ENCODE measurements around the gene AKAP13.

Gene AKAP13

GRCh38 chr15:85536341-85536740, 155.9 kb downstream of the AKAP13 start:
- TF ChIP-seq, protein P1, sequence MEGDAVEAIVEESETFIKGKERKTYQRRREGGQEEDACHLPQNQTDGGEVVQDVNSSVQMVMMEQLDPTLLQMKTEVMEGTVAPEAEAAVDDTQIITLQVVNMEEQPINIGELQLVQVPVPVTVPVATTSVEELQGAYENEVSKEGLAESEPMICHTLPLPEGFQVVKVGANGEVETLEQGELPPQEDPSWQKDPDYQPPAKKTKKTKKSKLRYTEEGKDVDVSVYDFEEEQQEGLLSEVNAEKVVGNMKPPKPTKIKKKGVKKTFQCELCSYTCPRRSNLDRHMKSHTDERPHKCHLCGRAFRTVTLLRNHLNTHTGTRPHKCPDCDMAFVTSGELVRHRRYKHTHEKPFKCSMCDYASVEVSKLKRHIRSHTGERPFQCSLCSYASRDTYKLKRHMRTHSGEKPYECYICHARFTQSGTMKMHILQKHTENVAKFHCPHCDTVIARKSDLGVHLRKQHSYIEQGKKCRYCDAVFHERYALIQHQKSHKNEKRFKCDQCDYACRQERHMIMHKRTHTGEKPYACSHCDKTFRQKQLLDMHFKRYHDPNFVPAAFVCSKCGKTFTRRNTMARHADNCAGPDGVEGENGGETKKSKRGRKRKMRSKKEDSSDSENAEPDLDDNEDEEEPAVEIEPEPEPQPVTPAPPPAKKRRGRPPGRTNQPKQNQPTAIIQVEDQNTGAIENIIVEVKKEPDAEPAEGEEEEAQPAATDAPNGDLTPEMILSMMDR (IDR thresholded peaks at IDR 0.05; ENCODE audit: low read depth, low read length): no peak
- no peak overlapping the region for H3K4me3 ChIP-seq (ENCODE audit: low read depth, low read length)
- no peak for DNase-seq (ENCODE audit: low read depth)

DNA sequence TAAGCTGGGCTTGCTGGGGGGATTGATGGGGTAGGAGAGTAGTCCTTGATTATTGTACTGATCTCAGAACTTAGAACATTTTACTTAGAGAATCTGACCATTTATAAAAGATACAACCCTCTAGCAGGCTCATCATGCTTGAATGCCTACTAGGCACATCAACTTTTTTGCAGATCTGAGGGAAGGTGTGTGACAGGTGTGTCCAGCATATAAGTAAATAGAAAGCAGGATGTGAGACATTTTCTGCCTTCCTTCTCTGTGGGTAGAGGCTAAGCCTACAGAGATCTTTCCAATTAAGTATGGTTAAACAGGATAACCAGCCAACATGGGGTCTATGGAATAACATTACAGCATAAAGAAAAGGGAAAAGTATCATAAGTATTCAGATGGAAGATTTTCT, 159.1 kb downstream of the AKAP13 start:
- no peak overlapping the region for H3K4me3 ChIP-seq (ENCODE audit: low read depth, low read length)
- TF ChIP-seq POLR2A (IDR thresholded peaks at IDR 0.05; ENCODE audit: extremely low read depth, insufficient read length) (no peak), MAX (IDR thresholded peaks at IDR 0.05; ENCODE audit: low read depth, low read length) (no peak), MYC (IDR thresholded peaks at IDR 0.05; ENCODE audit: low read depth, low read length) (no peak)
- TF ChIP-seq, protein P1 (IDR thresholded peaks at IDR 0.05; ENCODE audit: low read depth, low read length): no peak
- DNase-seq (ENCODE audit: low read depth): no peak

DNA sequence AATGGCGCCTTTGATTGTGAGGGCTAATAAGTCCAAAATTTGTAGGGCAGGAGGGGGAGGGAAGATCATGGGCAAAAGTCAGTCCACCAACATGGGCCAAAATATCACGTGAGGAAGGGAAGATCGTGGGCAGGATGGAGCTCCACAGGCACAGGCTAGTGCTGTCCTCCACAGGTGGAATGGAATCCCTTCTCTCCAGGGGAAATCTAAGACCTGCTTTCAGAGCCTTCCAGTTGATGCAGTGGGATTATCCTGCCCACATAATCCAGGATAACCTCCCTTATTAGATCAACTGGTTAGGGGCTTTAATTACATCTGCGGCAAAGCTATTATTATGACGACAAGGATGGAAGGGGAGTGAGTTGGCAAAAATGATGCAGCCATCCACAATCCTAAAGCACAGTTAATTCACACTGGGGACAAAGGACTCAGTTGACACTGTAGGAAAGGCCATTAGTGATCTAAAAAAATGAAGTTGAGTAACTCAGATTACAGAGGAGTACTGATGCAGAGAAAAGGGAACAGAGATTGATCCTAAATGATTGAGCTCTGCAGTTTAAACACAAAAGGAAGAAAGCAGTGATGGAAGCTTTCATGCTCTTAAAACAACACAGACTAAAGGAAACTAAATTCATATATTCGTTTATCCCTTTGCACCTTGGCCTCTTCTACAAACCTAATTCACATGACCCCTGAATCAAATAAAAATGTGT, 159.8 kb downstream of the AKAP13 start:
- DNase-seq (ENCODE audit: low read depth): no peak
- TF ChIP-seq MAX (IDR thresholded peaks at IDR 0.05; ENCODE audit: low read depth, low read length) (no peak), MYC (IDR thresholded peaks at IDR 0.05; ENCODE audit: low read depth, low read length) (no peak)
- H3K4me3 ChIP-seq (ENCODE audit: low read depth, low read length): no peak overlapping the region

DNA sequence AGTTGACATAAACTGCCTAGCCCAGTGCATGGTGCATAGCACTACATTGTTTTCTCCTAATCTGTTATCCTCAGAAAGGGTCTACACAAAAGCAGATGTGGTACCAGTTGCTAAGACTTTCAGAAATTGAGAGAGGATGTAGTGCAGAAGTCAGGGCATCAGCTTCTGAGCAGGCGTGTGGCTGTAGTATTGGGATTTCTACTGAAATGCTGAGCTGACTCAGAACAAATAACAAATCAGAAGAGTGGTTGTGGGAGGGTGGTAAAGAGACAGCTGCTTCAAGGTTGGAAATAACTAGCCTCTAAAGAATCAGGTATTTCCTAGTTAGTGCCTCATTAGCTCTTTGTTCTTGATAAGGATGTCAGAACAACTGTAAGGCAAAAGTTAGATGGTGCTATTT, 161.3 kb downstream of the AKAP13 start:
- H3K4me3 ChIP-seq (ENCODE audit: low read depth, low read length): no peak overlapping the region
- TF ChIP-seq MYC (IDR thresholded peaks at IDR 0.05; ENCODE audit: low read depth, low read length): no peak
- TF ChIP-seq, protein P1 (IDR thresholded peaks at IDR 0.05; ENCODE audit: low read depth, low read length): no peak
- no peak for TF ChIP-seq MAX (IDR thresholded peaks at IDR 0.05; ENCODE audit: low read depth, low read length)
- TF ChIP-seq POLR2A (IDR thresholded peaks at IDR 0.05; ENCODE audit: extremely low read depth, insufficient read length): no peak
- no peak for DNase-seq (ENCODE audit: low read depth)

DNA sequence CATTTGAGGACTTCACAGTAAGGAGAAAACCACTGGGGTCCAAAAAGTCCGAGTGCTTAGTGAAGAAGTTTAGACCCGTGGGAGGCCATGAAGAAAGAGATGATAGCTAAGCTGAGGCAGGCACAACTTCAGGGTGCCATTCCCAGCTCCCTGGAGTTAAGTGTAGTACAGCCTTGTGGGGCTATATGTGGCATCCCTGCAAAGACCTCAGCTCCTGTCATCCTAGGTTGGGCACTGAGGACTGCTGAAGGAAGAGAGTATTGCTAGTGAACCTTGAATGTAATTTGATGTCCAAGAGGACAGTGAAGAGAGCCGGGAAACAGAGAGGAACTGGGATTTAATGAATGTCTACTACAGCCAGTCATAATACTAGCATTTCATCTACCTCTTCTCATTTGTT, 162.1 kb downstream of the AKAP13 start:
- TF ChIP-seq, protein P1 (IDR thresholded peaks at IDR 0.05; ENCODE audit: low read depth, low read length): no peak
- H3K4me3 ChIP-seq (ENCODE audit: low read depth, low read length): no peak overlapping the region
- no peak for DNase-seq (ENCODE audit: low read depth)

- TF ChIP-seq POLR2A (IDR thresholded peaks at IDR 0.05; ENCODE audit: extremely low read depth, insufficient read length) (no peak), MAX (IDR thresholded peaks at IDR 0.05; ENCODE audit: low read depth, low read length) (no peak), MYC (IDR thresholded peaks at IDR 0.05; ENCODE audit: low read depth, low read length) (no peak)
- TF ChIP-seq, protein P1 (IDR thresholded peaks at IDR 0.05; ENCODE audit: low read depth, low read length): no peak
- no peak overlapping the region for H3K4me3 ChIP-seq (ENCODE audit: low read depth, low read length)
- peak; percentile 25 for DNase-seq (ENCODE audit: low read depth)
Measured at GRCh38 chr15:85542895-85543331, 162.5 kb downstream of the AKAP13 start.

Data from NB4 (cell line).